ENCODE results near the gene HELZ.
"Not testable (repeated sequence)": the region's sequence is repeated elsewhere in the genome, so short reads cannot be mapped to it uniquely, and the experiment has no call there.

HELZ gene

DNA sequence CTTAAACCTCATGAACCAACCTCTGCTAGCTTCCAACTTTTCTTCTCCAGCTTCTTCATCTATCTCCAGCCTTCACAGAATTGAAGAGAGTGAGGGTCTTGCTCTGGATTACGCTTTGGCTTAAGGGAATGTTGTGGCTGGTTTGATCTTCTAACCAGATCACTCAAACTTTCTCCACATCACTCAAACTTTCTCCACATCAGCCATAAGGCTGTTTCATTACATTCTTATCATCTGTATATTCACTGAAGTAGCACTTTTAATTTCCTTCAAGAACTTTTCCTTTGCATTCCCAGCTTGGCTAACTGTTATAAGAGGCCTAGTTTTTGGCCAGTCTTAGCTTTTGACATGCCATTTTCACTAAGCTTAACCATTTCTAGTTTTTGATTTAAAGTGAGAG is 148.4 kb downstream of the HELZ start:
- Histone ChIP-seq H3K4me1 (ENCODE audit: control insufficient read depth in 1 of 2, insufficient read depth in 2 of 2, low read length in 2 of 2) (no peaks in the 10 kb centered on the region), H4K12ac (ENCODE audit: low read depth, low read length) (no peak overlapping the region), H2BK5ac (ENCODE audit: low read depth, low read length, poor library complexity) (no peak overlapping the region), H2AFZ (ENCODE audit: insufficient read depth, low read length, poor library complexity) (no peak overlapping the region), H2AK5ac (ENCODE audit: low read length) (no peak overlapping the region), H2BK12ac (ENCODE audit: low read length) (no peak overlapping the region), H3K4me2 (ENCODE audit: low read length) (no peak overlapping the region), H3K14ac (ENCODE audit: low read length) (no peak overlapping the region), H4K91ac (ENCODE audit: low read depth, low read length) (no peak overlapping the region), H3K4me3 (ENCODE audit: low read depth, low read length) (no peak overlapping the region), H3K79me2 (ENCODE audit: control insufficient read depth, insufficient read depth, low read length, poor library complexity) (no peaks in the 10 kb centered on the region), H3K79me1 (ENCODE audit: low read length) (no peaks in the 10 kb centered on the region), H3K23ac (ENCODE audit: low read length) (no peak overlapping the region), H3K4ac (ENCODE audit: low read depth, low read length) (no peak overlapping the region), H3K9ac (ENCODE audit: low read length) (no peak overlapping the region), H3K27ac (ENCODE audit: low read depth, low read length) (no peak overlapping the region), H3K36me3 (ENCODE audit: control insufficient read depth in 1 of 2, insufficient read depth in 2 of 2, low read length in 2 of 2) (no peaks in the 10 kb centered on the region), H2BK120ac (ENCODE audit: insufficient read depth, low read length, poor library complexity) (no peak overlapping the region), H3K27me3 (ENCODE audit: insufficient read depth, low read length) (no peaks in the 10 kb centered on the region), H3K9me3 (ENCODE audit: insufficient read depth, low read depth, low read length) (no peaks in the 10 kb centered on the region), H3K18ac (ENCODE audit: low read length) (no peak overlapping the region), H4K8ac (ENCODE audit: low read depth, low read length) (no peak overlapping the region)
- no CpG with 5 or more reads among the region's 1 CpG for WGBS (ENCODE audit: extremely low coverage, insufficient coverage, insufficient read length)
- DNase-seq, result no peak

DNA sequence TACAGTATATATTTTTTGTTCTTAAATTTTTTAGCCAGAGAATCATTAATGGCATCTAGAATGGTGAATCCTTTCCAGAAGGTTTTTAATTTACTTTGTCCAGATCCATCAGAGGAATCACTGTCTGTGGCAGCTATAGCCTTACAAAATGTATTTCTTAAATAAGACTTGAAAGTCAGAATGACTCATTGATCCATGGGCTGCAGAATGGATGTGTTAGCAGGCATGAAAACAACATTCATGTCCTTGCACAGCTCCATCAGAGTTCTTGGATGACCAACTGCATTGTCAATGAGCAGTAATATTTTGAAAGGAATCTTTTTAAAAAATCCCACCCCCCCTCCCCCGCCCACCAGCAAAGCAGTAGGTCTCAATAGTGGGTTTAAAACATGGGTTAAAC is 149.2 kb downstream of the HELZ start:
- no CpG with 5 or more reads among the region's 1 CpG for WGBS (ENCODE audit: extremely low coverage, insufficient coverage, insufficient read length)
- H4K8ac ChIP-seq (ENCODE audit: low read depth, low read length), result no peak overlapping the region
- no peak overlapping the region for H2BK120ac ChIP-seq (ENCODE audit: insufficient read depth, low read length, poor library complexity)
- H3K4ac ChIP-seq (ENCODE audit: low read depth, low read length), result no peak overlapping the region
- H3K9me3 ChIP-seq (ENCODE audit: insufficient read depth, low read depth, low read length), result no peaks in the 10 kb centered on the region
- H3K79me2 ChIP-seq (ENCODE audit: control insufficient read depth, insufficient read depth, low read length, poor library complexity), result no peaks in the 10 kb centered on the region
- H2AFZ ChIP-seq (ENCODE audit: insufficient read depth, low read length, poor library complexity), result no peak overlapping the region
- no peak overlapping the region for H3K14ac ChIP-seq (ENCODE audit: low read length)
- no peak overlapping the region for H3K4me2 ChIP-seq (ENCODE audit: low read length)
- H3K9ac ChIP-seq (ENCODE audit: low read length), result no peak overlapping the region
- DNase-seq, result peak in 1 of 2 donors; percentile 33
- H3K79me1 ChIP-seq (ENCODE audit: low read length), result no peaks in the 10 kb centered on the region
- no peak overlapping the region for H3K23ac ChIP-seq (ENCODE audit: low read length)
- H3K18ac ChIP-seq (ENCODE audit: low read length), result no peak overlapping the region
- H2BK5ac ChIP-seq (ENCODE audit: low read depth, low read length, poor library complexity), result no peak overlapping the region
- H2AK5ac ChIP-seq (ENCODE audit: low read length), result no peak overlapping the region
- no peak overlapping the region for H3K4me3 ChIP-seq (ENCODE audit: low read depth, low read length)
- no peak overlapping the region for H3K27ac ChIP-seq (ENCODE audit: low read depth, low read length)
- H4K91ac ChIP-seq (ENCODE audit: low read depth, low read length), result no peak overlapping the region
- no peaks in the 10 kb centered on the region for H3K36me3 ChIP-seq (ENCODE audit: control insufficient read depth in 1 of 2, insufficient read depth in 2 of 2, low read length in 2 of 2)
- H4K12ac ChIP-seq (ENCODE audit: low read depth, low read length), result no peak overlapping the region
- no peak overlapping the region for H2BK12ac ChIP-seq (ENCODE audit: low read length)
- H3K27me3 ChIP-seq (ENCODE audit: insufficient read depth, low read length), result no peaks in the 10 kb centered on the region
- H3K4me1 ChIP-seq (ENCODE audit: control insufficient read depth in 1 of 2, insufficient read depth in 2 of 2, low read length in 2 of 2), result no peaks in the 10 kb centered on the region

- H3K4me2 ChIP-seq (ENCODE audit: low read length); H3K4ac ChIP-seq (ENCODE audit: low read depth, low read length); H3K27me3 ChIP-seq (ENCODE audit: insufficient read depth, low read length); H3K4me1 ChIP-seq (ENCODE audit: control insufficient read depth in 1 of 2, insufficient read depth in 2 of 2, low read length in 2 of 2); H4K91ac ChIP-seq (ENCODE audit: low read depth, low read length); H4K8ac ChIP-seq (ENCODE audit: low read depth, low read length); H2BK120ac ChIP-seq (ENCODE audit: insufficient read depth, low read length, poor library complexity); H3K4me3 ChIP-seq (ENCODE audit: low read depth, low read length); H3K14ac ChIP-seq (ENCODE audit: low read length); H2AFZ ChIP-seq (ENCODE audit: insufficient read depth, low read length, poor library complexity); H3K23ac ChIP-seq (ENCODE audit: low read length); H3K9ac ChIP-seq (ENCODE audit: low read length); H4K12ac ChIP-seq (ENCODE audit: low read depth, low read length); H3K27ac ChIP-seq (ENCODE audit: low read depth, low read length); H2BK12ac ChIP-seq (ENCODE audit: low read length); H2AK5ac ChIP-seq (ENCODE audit: low read length); H3K9me3 ChIP-seq (ENCODE audit: insufficient read depth, low read depth, low read length); H3K18ac ChIP-seq (ENCODE audit: low read length); H3K79me2 ChIP-seq (ENCODE audit: control insufficient read depth, insufficient read depth, low read length, poor library complexity); H3K36me3 ChIP-seq (ENCODE audit: control insufficient read depth in 1 of 2, insufficient read depth in 2 of 2, low read length in 2 of 2); H3K79me1 ChIP-seq (ENCODE audit: low read length); H2BK5ac ChIP-seq (ENCODE audit: low read depth, low read length, poor library complexity): not testable (repeated sequence)
- WGBS (ENCODE audit: extremely low coverage, insufficient coverage, insufficient read length), result no CpG with 5 or more reads among the region's 1 CpG
- peak; percentile 81 to 89 for DNase-seq
Observed at GRCh38 chr17:67095291-67095690, 149.7 kb downstream of the HELZ start.

DNA sequence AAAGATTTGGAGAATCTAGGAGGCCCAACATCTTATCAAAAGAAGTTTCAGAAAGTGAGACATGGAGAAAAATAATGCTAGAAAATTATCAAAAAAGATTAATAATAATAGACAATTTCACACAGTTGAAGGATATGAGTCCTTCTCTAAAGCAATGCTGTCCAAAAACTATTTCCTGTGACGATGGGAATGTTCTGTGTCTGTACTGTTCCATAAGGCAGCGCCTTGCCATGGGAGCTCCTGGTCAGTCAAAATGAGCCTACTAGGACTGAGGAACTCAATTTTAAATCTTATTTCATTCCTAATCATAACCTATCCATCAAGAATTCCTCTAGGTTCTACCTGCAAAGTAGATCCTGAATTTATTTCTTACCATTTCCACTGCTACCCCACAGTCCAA is 151.6 kb downstream of the HELZ start:
- Histone ChIP-seq H2BK5ac (ENCODE audit: low read depth, low read length, poor library complexity) (no peak overlapping the region), H3K79me2 (ENCODE audit: control insufficient read depth, insufficient read depth, low read length, poor library complexity) (no peaks in the 10 kb centered on the region), H3K4me1 (ENCODE audit: control insufficient read depth in 1 of 2, insufficient read depth in 2 of 2, low read length in 2 of 2) (no peaks in the 10 kb centered on the region), H3K4me2 (ENCODE audit: low read length) (no peak overlapping the region), H2AFZ (ENCODE audit: insufficient read depth, low read length, poor library complexity) (no peak overlapping the region), H4K91ac (ENCODE audit: low read depth, low read length) (no peak overlapping the region), H4K8ac (ENCODE audit: low read depth, low read length) (no peak overlapping the region), H4K12ac (ENCODE audit: low read depth, low read length) (no peak overlapping the region), H2AK5ac (ENCODE audit: low read length) (no peak overlapping the region), H3K14ac (ENCODE audit: low read length) (no peak overlapping the region), H3K4me3 (ENCODE audit: low read depth, low read length) (no peak overlapping the region), H3K36me3 (ENCODE audit: control insufficient read depth in 1 of 2, insufficient read depth in 2 of 2, low read length in 2 of 2) (no peaks in the 10 kb centered on the region), H3K79me1 (ENCODE audit: low read length) (no peaks in the 10 kb centered on the region), H3K27ac (ENCODE audit: low read depth, low read length) (no peak overlapping the region), H3K27me3 (ENCODE audit: insufficient read depth, low read length) (no peaks in the 10 kb centered on the region), H3K9me3 (ENCODE audit: insufficient read depth, low read depth, low read length) (no peaks in the 10 kb centered on the region), H2BK12ac (ENCODE audit: low read length) (no peak overlapping the region), H2BK120ac (ENCODE audit: insufficient read depth, low read length, poor library complexity) (no peak overlapping the region), H3K23ac (ENCODE audit: low read length) (no peak overlapping the region), H3K18ac (ENCODE audit: low read length) (no peak overlapping the region), H3K9ac (ENCODE audit: low read length) (no peak overlapping the region), H3K4ac (ENCODE audit: low read depth, low read length) (no peak overlapping the region)
- no peak for DNase-seq
- no CpG with 5 or more reads among the region's 2 CpGs for WGBS (ENCODE audit: extremely low coverage, insufficient coverage, insufficient read length)
